ENCODE measurements around the gene KCNC1.

GRCh38 chr11:17692931-17693330, 41.6 kb upstream of the KCNC1 start:
- TF ChIP-seq EP300 (conservative IDR thresholded peaks at IDR 0.05; ENCODE audit: poor library complexity, severe bottlenecking) (no peak), SMC3 (conservative IDR thresholded peaks at IDR 0.05; ENCODE audit: poor library complexity) (no peak), RAD21 (conservative IDR thresholded peaks at IDR 0.05) (no peak), EZH2 (IDR thresholded peaks at IDR 0.05; ENCODE audit: borderline replicate concordance, insufficient read depth, low read length, poor library complexity, severe bottlenecking) (no peak), MXI1 (conservative IDR thresholded peaks at IDR 0.05; ENCODE audit: poor library complexity, severe bottlenecking) (no peak)
- TF ChIP-seq, protein P1, sequence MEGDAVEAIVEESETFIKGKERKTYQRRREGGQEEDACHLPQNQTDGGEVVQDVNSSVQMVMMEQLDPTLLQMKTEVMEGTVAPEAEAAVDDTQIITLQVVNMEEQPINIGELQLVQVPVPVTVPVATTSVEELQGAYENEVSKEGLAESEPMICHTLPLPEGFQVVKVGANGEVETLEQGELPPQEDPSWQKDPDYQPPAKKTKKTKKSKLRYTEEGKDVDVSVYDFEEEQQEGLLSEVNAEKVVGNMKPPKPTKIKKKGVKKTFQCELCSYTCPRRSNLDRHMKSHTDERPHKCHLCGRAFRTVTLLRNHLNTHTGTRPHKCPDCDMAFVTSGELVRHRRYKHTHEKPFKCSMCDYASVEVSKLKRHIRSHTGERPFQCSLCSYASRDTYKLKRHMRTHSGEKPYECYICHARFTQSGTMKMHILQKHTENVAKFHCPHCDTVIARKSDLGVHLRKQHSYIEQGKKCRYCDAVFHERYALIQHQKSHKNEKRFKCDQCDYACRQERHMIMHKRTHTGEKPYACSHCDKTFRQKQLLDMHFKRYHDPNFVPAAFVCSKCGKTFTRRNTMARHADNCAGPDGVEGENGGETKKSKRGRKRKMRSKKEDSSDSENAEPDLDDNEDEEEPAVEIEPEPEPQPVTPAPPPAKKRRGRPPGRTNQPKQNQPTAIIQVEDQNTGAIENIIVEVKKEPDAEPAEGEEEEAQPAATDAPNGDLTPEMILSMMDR (IDR thresholded peaks at IDR 0.05; ENCODE audit: poor library complexity, severe bottlenecking) = no peak
- TF ChIP-seq, protein P2, sequence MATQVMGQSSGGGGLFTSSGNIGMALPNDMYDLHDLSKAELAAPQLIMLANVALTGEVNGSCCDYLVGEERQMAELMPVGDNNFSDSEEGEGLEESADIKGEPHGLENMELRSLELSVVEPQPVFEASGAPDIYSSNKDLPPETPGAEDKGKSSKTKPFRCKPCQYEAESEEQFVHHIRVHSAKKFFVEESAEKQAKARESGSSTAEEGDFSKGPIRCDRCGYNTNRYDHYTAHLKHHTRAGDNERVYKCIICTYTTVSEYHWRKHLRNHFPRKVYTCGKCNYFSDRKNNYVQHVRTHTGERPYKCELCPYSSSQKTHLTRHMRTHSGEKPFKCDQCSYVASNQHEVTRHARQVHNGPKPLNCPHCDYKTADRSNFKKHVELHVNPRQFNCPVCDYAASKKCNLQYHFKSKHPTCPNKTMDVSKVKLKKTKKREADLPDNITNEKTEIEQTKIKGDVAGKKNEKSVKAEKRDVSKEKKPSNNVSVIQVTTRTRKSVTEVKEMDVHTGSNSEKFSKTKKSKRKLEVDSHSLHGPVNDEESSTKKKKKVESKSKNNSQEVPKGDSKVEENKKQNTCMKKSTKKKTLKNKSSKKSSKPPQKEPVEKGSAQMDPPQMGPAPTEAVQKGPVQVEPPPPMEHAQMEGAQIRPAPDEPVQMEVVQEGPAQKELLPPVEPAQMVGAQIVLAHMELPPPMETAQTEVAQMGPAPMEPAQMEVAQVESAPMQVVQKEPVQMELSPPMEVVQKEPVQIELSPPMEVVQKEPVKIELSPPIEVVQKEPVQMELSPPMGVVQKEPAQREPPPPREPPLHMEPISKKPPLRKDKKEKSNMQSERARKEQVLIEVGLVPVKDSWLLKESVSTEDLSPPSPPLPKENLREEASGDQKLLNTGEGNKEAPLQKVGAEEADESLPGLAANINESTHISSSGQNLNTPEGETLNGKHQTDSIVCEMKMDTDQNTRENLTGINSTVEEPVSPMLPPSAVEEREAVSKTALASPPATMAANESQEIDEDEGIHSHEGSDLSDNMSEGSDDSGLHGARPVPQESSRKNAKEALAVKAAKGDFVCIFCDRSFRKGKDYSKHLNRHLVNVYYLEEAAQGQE (IDR thresholded peaks at IDR 0.05; ENCODE audit: borderline replicate concordance) = no peak
